GM12878 (cell line): Measurements from ENCODE around the gene DSG2. TPM values are rescaled to one million over a fixed set of nuclear protein-coding genes. Genes with fewer than 3 reads are reported as not detected.

Experiments used
- ATF2 ChIP-seq: IDR thresholded peaks from 2 replicates; pipeline ENCODE4 v1.6.1; 2012; ENCODE audit warnings: low read length, inconsistent platforms
- BCL11A ChIP-seq: IDR thresholded peaks from 2 replicates; pipeline ENCODE4 v1.6.1; 2011; ENCODE audit warnings: low read depth, low read length
- CREB1 ChIP-seq: IDR thresholded peaks from 2 replicates; pipeline ENCODE4 v1.6.1; 2012; ENCODE audit warnings: low read depth, mild to moderate bottlenecking, inconsistent platforms
- IRF4 ChIP-seq: IDR thresholded peaks from 2 replicates; pipeline ENCODE4 v1.6.1; 2011; ENCODE audit warnings: low read depth, low read length
- KLF5 ChIP-seq: fragments of 450-650 bp; IDR thresholded peaks from 2 replicates; pipeline ENCODE4 v1.6.1; 2014; ENCODE audit warnings: mild to moderate bottlenecking; ENCODE audit not compliant: partially characterized antibody
- MAX ChIP-seq: IDR thresholded peaks from 2 replicates; pipeline ENCODE4 v1.6.1; 2012; ENCODE audit warnings: low read depth, low read length, improper control_type of control experiment
- NBN ChIP-seq: fragments of 450-650 bp; IDR thresholded peaks from 2 replicates; pipeline ENCODE4 v1.6.1; 2016
- NFIC ChIP-seq: IDR thresholded peaks from 2 replicates; pipeline ENCODE4 v1.6.1; 2012; ENCODE audit warnings: low read depth, mild to moderate bottlenecking, inconsistent platforms, low read length, moderate library complexity
- NFXL1 ChIP-seq: fragments of 450-650 bp; IDR thresholded peaks from 2 replicates; pipeline ENCODE4 v1.6.1; 2017; ENCODE audit warnings: antibody characterized with exemption, mild to moderate bottlenecking, borderline replicate concordance
- NR2F1 ChIP-seq: fragments of 450-650 bp; conservative IDR thresholded peaks from 2 replicates; pipeline ENCODE4 v1.6.1; 2017; ENCODE audit warnings: mild to moderate bottlenecking
- PAX5 ChIP-seq: IDR thresholded peaks from 2 replicates; pipeline ENCODE4 v1.6.1; 2011; ENCODE audit warnings: low read depth, low read length, borderline replicate concordance
- POU2F2 ChIP-seq: IDR thresholded peaks from 3 replicates; pipeline ENCODE4 v1.6.1; 2011; ENCODE audit warnings: low read depth, mild to moderate bottlenecking, low read length, borderline replicate concordance
- RAD51 ChIP-seq: fragments of 450-650 bp; IDR thresholded peaks from 2 replicates; pipeline ENCODE4 v1.6.1; 2016; ENCODE audit warnings: moderate library complexity, mild to moderate bottlenecking, inconsistent platforms
- RELB ChIP-seq: fragments of 450-650 bp; IDR thresholded peaks from 2 replicates; pipeline ENCODE4 v1.6.1; 2017; ENCODE audit warnings: low read depth, mild to moderate bottlenecking, moderate library complexity
- SKIL ChIP-seq: fragments of 450-650 bp; IDR thresholded peaks from 2 replicates; pipeline ENCODE4 v1.6.1; 2017; ENCODE audit warnings: mild to moderate bottlenecking, low read depth, inconsistent platforms; ENCODE audit not compliant: poor library complexity, severe bottlenecking
- SP1 ChIP-seq: IDR thresholded peaks from one replicate; pipeline ENCODE4 v1.6.1; 2011; ENCODE audit warnings: low read depth, low read length
- SPI1 ChIP-seq: IDR thresholded peaks from 2 replicates; pipeline ENCODE4 v1.6.1; 2011; ENCODE audit warnings: low read depth, mild to moderate bottlenecking, low read length, moderate library complexity, borderline replicate concordance; ENCODE audit not compliant: insufficient read depth
- SUPT20H ChIP-seq: IDR thresholded peaks from 2 replicates; pipeline ENCODE4 v1.6.1; 2011; ENCODE audit warnings: low read depth, mild to moderate bottlenecking, low read length, moderate library complexity, borderline replicate concordance; ENCODE audit not compliant: control insufficient read depth
- ZBTB33 ChIP-seq: fragments of 450-650 bp; IDR thresholded peaks from 2 replicates; pipeline ENCODE4 v1.6.1; 2017; ENCODE audit warnings: mild to moderate bottlenecking
- ZNF687 ChIP-seq: fragments of 450-650 bp; IDR thresholded peaks from 2 replicates; pipeline ENCODE4 v1.6.1; 2017; ENCODE audit warnings: mild to moderate bottlenecking, moderate library complexity
- polyA plus RNA-seq, 11 experiments: library from polyadenylated mRNA; depleted of rRNA in 4 of 11; unstranded in 6 of 11; stranded (reverse) in 5 of 11; fragments of >200 nt; fragmentation: Nextera tagmentation in 4 of 11; fragmentation: Illumina TruSeq in 1 of 11; extraction: Ambion mirVana in 4 of 11; extraction: Trizol in 1 of 11; gene quantifications; 1 replicate in 1 of 11; 2 replicates in 10 of 11; pipeline versions ENCODE4 v1.2.1 to v1.2.3, GENCODE V29; 2011 to 2016; ENCODE audit warnings: inconsistent platforms in 2 of 11, missing spikeins in 2 of 11, low read depth in 1 of 11
- total RNA-seq, 4 experiments: library from RNA; depleted of rRNA in 3 of 4; stranded (reverse); fragments of >200 nt in 3 of 4; fragmentation: Illumina TruSeq in 1 of 4; extraction: Trizol in 1 of 4; gene quantifications; 2 replicates each; pipeline versions ENCODE4 v1.2.1 to v1.2.3, GENCODE V29; 2013 to 2021

The DSG2 gene
- total and polyA plus RNA-seq, 10 of the 15 experiments (the other 5 are each of a cell fraction or from before 2014, with no cell fraction given), result 11.7 to 46.2 (median 28.0) TPM

GRCh38 chr18:31493171-31493570 is 4.8 kb upstream of the DSG2 start (continued):
- peak; percentile 66 for TF ChIP-seq NBN
- TF ChIP-seq SPI1, result peak; percentile 88; the same call in 1 of the 2 replicates
- TF ChIP-seq ZBTB33, result no peak
- TF ChIP-seq POU2F2, result peak; percentile 74; the same call in 1 of the 3 replicates
- TF ChIP-seq RAD51, result peak; percentile 25; the same call in 1 of the 2 replicates
- peak; percentile 70 for TF ChIP-seq SP1
- TF ChIP-seq PAX5, result peak; percentile 91
- TF ChIP-seq NFXL1, result no peak
- peak; percentile 66 for TF ChIP-seq CREB1
- no peak for TF ChIP-seq SUPT20H
- TF ChIP-seq ATF2, result peak; percentile 41
- TF ChIP-seq ZNF687, result no peak
- TF ChIP-seq MAX, result no peak
- peak; percentile 78 for TF ChIP-seq KLF5
- peak; percentile 94 for TF ChIP-seq BCL11A
- peak; percentile 34 for TF ChIP-seq SKIL
- peak; percentile 75; the same call in 1 of the 2 replicates for TF ChIP-seq IRF4
- peak; percentile 95 for TF ChIP-seq RELB
- no peak; the same call in 1 of the 2 replicates for TF ChIP-seq NR2F1
- peak; percentile 69 for TF ChIP-seq NFIC
